Activated CD4-positive, alpha-beta T cell treated with anti-CD3 and anti-CD28 coated beads, Interleukin-2, amount 10 ng/mL, durations not matched to agents 24 days and 14 days (primary cell): ENCODE data around the gene PITPNC1. TPM values are rescaled to one million over a fixed set of nuclear protein-coding genes. Genes with fewer than 3 reads are reported as not detected.

Experiments used
- DNase-seq: peaks from one replicate; pipeline ENCODE4 v3.0.0; 2022
- H3K27ac Mint-ChIP-seq: one replicate; pipeline ENCODE4 v1.8.0; 2022; ENCODE audit warnings: mild to moderate bottlenecking, mixed read lengths
- H3K27me3 Mint-ChIP-seq: one replicate; pipeline ENCODE4 v1.8.0; 2022; ENCODE audit warnings: mixed read lengths
- H3K36me3 Mint-ChIP-seq: one replicate; pipeline ENCODE4 v1.8.0; 2022; ENCODE audit warnings: low read depth, mild to moderate bottlenecking, mixed read lengths
- H3K4me1 Mint-ChIP-seq: one replicate; pipeline ENCODE4 v1.8.0; 2021; ENCODE audit warnings: mixed read lengths
- H3K4me3 Mint-ChIP-seq: one replicate; pipeline ENCODE4 v1.8.0; 2022; ENCODE audit warnings: mild to moderate bottlenecking, moderate library complexity, mixed read lengths
- H3K9me3 Mint-ChIP-seq: one replicate; pipeline ENCODE4 v1.8.0; 2021; ENCODE audit warnings: mixed read lengths
- intact Hi-C: fragments of 100-400 bp; cut with micrococcal nuclease; formaldehyde crosslinking; loops from one replicate; pipeline ENCODE4 v1.15.1; 2023
- total RNA-seq: library from RNA; stranded (reverse); gene quantifications from 2 replicates; pipeline ENCODE4 v1.2.3, GENCODE V29; 2022

PITPNC1 gene
- total RNA-seq, 1 donor from 2014 or later: 22.3 TPM

DNA sequence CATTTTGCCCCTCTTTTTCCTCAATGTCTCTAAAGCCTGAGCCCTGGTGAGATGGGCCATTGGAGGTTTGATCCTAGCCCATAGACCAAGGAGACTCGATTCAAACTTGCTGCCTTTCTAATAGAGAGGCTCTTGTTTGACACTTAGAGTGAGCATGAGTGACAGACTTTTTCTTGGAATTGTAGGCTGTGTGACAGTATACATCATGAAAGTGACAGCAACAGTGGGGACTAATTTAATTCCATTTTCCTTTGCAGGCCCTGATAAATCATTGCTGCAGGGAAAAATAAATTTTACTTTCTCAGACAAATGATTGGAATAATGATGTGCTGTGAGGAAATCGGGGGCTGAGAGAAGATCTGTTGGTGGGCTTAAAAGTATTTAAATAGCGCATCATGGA is 171.6 kb downstream of the PITPNC1 start:
- H3K9me3 Mint-ChIP-seq: no peaks in the 10 kb centered on the region
- no peak for DNase-seq
- H3K4me3 Mint-ChIP-seq: no peak overlapping the region
- intact Hi-C loops: no loop called here
- H3K27me3 Mint-ChIP-seq: no peaks in the 10 kb centered on the region
- peaks cover 8% of the 10 kb centered on the region for H3K4me1 Mint-ChIP-seq
- H3K27ac Mint-ChIP-seq: no peak overlapping the region
- H3K36me3 Mint-ChIP-seq: peaks cover 6% of the 10 kb centered on the region

DNA sequence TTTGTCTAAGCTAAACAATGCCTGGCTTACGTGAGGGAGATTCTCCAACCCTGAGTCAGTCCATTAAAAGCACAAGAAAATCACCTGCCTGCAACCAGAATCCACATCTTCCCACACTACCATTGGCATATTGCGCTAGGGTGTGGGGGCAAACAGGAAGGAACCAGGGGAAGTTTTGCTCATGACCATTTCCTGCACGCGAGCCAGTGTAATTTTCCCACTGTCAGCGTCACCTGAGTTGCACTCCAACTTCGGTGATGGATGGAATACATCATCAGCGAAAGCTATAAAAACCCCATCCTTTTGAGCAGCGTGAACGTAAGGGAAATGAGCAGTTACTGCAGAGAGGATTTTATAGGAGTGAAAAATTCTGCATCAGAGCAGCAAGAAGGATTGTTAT is 172.7 kb downstream of the PITPNC1 start:
- peaks cover 7% of the 10 kb centered on the region for H3K4me1 Mint-ChIP-seq
- no peak for DNase-seq
- no peaks in the 10 kb centered on the region for H3K9me3 Mint-ChIP-seq
- no peaks in the 10 kb centered on the region for H3K27me3 Mint-ChIP-seq
- intact Hi-C loops: no loop called here
- H3K36me3 Mint-ChIP-seq: peaks cover 10% of the 10 kb centered on the region
- H3K27ac Mint-ChIP-seq: no peak overlapping the region
- H3K4me3 Mint-ChIP-seq: no peak overlapping the region

DNA sequence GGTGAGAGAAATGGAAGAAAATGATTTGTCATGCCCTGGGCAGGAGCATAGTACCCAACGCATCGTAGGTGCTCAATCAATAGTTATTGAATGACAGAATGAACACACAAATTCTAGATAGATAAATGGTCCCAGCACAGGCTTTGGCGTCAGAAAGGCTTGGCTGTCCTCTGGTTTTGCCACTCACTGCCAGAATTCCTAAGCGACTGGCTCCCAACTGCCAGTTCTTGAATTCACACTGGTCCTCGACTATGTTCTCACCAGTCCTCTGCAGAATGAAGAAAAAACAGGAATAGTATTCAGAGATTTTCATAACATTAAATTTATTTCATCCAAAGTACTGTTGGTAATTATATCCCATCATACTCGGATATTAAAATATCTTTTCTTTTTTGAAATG is 177.6 kb downstream of the PITPNC1 start:
- Mint-ChIP-seq H3K4me1 (peaks cover 2% of the 10 kb centered on the region), H3K9me3 (peaks cover 3% of the 10 kb centered on the region), H3K4me3 (no peak overlapping the region), H3K27ac (no peak overlapping the region), H3K27me3 (no peaks in the 10 kb centered on the region), H3K36me3 (peaks cover 28% of the 10 kb centered on the region)
- intact Hi-C loops: no loop called here
- no peak for DNase-seq

DNA sequence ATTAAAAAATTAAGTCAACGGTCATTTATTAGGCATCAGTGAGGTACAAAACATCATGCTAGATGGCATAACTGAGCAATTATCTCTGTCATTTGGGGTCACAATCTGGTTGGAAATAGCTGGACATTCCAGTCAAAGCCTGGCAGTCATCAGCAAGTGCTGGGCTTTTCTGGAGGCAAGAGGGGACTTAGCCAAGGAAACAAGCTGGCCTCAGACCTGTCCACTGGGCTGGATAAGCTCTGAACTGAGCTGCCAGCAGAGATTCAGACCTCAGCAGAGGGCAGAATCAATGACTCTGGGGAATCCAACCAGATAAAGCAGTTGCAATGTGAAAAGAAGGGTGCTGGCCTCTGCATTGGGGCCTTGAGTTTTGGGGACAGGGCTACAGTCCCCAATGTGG is 178.8 kb downstream of the PITPNC1 start:
- Mint-ChIP-seq H3K4me1 (no peaks in the 10 kb centered on the region), H3K4me3 (no peak overlapping the region), H3K27me3 (no peaks in the 10 kb centered on the region), H3K9me3 (peaks cover 3% of the 10 kb centered on the region), H3K27ac (no peak overlapping the region), H3K36me3 (peaks cover 28% of the 10 kb centered on the region)
- no peak for DNase-seq
- intact Hi-C loops: no loop called here

DNA sequence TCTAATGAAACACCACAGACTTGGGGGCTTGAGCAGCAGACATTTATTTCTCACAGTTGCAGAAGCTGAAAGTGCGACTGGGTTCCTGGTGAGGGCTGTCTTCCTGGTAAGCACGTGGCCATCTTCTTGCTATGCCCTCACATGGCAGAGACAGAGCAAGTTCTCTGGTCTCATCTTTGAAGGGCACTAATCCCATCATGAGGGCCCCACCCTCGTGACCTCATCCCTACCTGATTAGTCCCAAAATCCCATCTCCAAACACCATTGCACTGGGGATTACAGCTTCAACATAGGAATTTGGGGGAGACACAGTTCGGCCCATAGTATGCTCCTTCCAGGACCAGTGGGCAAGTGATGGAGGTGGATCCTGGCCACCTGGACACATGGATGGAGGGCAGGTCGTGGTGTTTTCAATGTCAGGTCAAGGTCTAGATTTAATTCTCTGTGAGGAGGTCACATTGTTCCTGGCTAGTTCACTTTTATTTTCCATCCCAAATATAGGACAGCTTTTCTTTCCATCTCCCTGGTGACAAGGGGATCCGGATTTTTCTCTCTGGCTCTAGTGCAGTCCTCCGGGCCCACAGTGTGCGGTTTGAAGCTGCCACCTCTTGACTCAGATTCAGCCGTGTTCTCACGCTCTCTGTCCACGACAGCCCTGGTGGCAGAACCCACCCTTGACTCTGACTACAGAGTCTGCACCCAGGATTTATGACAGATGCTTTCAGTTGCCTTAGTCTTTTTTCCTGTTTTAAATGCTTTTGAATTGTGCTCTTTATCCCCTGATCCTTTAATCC is 180.2 kb downstream of the PITPNC1 start:
- no peak for DNase-seq
- Mint-ChIP-seq H3K4me1 (no peaks in the 10 kb centered on the region), H3K27ac (no peak overlapping the region), H3K27me3 (no peaks in the 10 kb centered on the region), H3K9me3 (peaks cover 3% of the 10 kb centered on the region), H3K4me3 (no peak overlapping the region), H3K36me3 (peaks cover 27% of the 10 kb centered on the region)
- intact Hi-C loops: no loop called here

DNA sequence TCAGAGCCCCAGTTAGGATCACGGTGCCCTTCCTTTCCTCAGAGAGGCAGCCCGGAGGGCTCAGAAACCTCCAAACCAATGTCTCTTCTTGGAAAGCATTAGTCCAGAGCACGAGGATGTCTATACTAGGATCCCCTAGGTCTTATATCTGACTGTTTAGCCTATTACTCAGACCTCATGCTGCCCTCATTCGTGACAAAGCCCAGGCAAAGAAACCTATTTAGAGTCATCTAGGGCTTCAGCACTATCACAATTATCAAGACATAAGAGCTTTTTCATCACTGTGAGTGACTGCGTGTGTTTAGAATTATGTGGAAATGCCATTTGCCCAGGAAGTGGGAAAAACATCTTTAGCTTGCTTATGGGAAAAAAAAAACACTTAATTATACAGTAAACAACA is 180.8 kb downstream of the PITPNC1 start:
- Mint-ChIP-seq H3K4me1 (no peaks in the 10 kb centered on the region), H3K27ac (no peak overlapping the region), H3K4me3 (no peak overlapping the region), H3K9me3 (peaks cover 3% of the 10 kb centered on the region), H3K36me3 (peaks cover 26% of the 10 kb centered on the region), H3K27me3 (no peaks in the 10 kb centered on the region)
- no peak for DNase-seq
- intact Hi-C loops: no loop called here

DNA sequence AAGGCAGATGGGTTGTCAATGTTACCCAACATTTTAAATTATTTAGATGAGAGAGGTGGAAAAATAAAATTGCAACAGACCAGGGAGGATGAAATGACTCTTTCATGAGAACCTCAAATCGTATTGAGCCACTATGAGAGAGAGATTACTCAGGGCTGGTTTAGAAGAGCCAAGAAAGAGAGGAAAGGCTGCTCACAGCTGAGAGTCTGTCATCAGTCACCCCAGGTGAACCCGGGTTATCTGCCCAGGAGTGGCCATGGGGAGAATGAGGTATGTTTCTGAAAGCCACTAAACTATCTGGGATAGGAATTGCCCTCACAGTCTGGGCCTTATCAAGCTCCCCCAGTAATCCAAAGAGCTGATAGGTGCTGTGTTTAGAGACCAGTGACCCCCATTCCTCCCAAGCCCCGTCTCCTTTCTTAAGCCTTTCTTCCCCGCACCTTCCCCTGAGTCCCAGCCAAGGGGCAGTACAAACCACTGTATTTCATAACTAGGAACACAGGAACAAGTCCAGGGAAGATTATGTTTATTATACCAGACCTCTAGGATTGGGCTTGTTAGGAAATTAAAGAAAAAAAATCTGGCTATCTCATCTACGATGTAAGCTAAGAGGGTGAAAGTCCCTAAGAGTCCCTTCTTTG is 181.8 kb downstream of the PITPNC1 start:
- intact Hi-C loops: no loop called here
- DNase-seq: no peak
- H3K36me3 Mint-ChIP-seq: peaks cover 21% of the 10 kb centered on the region
- H3K9me3 Mint-ChIP-seq: peaks cover 3% of the 10 kb centered on the region
- H3K4me1 Mint-ChIP-seq: no peaks in the 10 kb centered on the region
- no peaks in the 10 kb centered on the region for H3K27me3 Mint-ChIP-seq
- H3K4me3 Mint-ChIP-seq: no peak overlapping the region
- no peak overlapping the region for H3K27ac Mint-ChIP-seq

DNA sequence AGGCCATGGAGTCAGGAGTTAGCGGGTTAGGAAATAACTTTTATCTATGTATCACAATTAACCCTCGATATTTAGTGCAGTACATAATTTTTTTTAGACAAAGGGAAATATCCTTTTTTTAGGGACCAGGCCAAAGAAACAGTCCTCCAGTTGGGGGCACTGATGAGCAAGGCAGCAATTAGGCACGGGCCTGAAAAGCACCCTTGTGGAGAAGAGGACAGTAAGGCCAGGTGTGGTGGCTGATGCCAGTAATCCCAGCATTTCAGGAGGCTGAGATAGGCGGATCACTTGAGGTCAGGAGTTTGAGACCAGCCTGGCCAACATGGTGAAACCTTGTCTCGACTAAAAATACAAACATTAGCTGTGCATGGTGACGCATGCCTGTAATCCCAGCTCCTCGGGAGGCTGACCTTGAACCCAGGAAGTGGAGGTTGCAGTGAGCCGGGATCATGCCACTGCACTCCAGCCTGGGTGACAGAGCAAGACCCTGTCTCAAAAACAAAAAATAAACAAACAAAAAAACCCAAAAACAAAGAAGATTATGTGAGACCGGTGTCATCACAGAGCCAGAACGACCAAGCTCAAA is 182.4 kb downstream of the PITPNC1 start:
- intact Hi-C loops: no loop called here
- Mint-ChIP-seq H3K4me3 (no peak overlapping the region), H3K36me3 (peaks cover 18% of the 10 kb centered on the region), H3K4me1 (no peaks in the 10 kb centered on the region), H3K9me3 (peaks cover 3% of the 10 kb centered on the region), H3K27me3 (no peaks in the 10 kb centered on the region), H3K27ac (no peak overlapping the region)
- DNase-seq: no peak

DNA sequence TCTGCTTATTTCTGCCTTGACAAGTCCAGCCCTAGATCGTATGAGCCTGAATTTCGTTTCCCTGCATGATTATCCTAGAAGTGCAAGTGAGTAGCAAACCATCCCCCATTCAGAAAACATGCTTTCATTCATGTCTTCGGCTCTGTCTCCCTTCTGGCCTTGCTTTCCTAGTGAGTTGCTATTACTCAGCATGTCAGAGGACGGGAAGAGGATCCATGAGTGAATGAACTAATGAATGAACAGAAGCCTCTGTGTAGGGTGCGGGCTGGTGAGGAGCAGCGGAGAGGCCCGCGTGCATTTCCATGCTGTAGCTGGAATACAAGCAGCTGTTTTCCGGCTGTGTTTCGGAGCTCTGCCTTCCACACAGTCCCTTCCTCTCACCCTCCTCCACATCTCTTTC is 184.9 kb downstream of the PITPNC1 start:
- intact Hi-C loops: no loop called here
- Mint-ChIP-seq H3K9me3 (no peaks in the 10 kb centered on the region), H3K4me3 (no peak overlapping the region), H3K27me3 (no peaks in the 10 kb centered on the region), H3K4me1 (no peaks in the 10 kb centered on the region), H3K27ac (no peak overlapping the region), H3K36me3 (peaks cover 9% of the 10 kb centered on the region)
- DNase-seq: no peak

DNA sequence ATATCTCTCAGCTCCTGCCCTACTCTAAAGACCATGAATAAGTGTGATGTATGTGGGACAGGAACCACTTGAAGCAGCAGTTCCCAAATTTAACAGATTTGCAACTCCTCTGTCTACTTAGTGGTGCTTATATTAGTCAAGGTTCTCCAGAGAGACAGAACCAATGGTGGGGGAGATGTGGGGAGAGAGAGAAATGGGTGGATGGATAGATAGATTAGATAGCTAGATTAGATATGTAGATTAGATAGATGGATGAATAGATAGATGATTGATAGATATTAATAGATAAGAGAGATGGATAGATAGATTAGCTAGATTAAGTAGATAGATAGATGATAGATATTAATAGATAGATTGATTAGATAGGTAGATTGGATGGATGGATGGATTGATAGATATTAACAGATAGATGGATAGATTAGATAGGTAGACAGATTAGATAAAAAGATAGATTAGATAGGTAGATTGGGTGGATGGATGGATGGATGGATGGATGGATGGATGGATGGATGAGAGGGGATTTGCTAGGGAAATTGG is 186.7 kb downstream of the PITPNC1 start:
- intact Hi-C loops: no loop called here
- H3K27ac Mint-ChIP-seq: no peak overlapping the region
- H3K4me1 Mint-ChIP-seq: no peaks in the 10 kb centered on the region

DNA sequence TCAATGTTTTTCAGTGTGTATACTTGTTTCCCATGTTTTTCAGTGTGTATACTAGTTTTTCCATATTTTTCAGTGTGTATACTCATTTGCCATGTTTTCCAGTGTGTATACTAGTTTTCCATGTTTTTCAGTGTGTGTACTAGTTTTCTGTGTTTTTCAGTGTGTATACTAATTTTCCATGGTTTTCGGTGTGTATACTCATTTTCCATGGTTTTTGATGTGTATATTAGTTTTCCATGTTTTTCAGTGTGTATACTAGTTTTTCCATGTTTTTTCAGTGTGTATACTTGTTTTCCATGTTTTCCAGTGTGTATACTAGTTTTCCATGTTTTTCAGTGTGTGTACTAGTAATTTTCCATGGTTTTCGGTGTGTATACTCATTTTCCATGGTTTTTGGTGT is 188.0 kb downstream of the PITPNC1 start:
- Mint-ChIP-seq H3K27me3 (no peaks in the 10 kb centered on the region), H3K36me3 (peaks cover 1% of the 10 kb centered on the region), H3K4me1 (no peaks in the 10 kb centered on the region), H3K4me3 (no peak overlapping the region), H3K27ac (no peak overlapping the region), H3K9me3 (no peaks in the 10 kb centered on the region)
- intact Hi-C loops: no loop called here
- no peak for DNase-seq

More for the DNA sequence above, 186.7 kb downstream of the PITPNC1 start:
- Mint-ChIP-seq H3K27me3 (no peaks in the 10 kb centered on the region), H3K36me3 (no peaks in the 10 kb centered on the region), H3K4me3 (no peak overlapping the region), H3K9me3 (no peaks in the 10 kb centered on the region)
- DNase-seq: no peak

DNA sequence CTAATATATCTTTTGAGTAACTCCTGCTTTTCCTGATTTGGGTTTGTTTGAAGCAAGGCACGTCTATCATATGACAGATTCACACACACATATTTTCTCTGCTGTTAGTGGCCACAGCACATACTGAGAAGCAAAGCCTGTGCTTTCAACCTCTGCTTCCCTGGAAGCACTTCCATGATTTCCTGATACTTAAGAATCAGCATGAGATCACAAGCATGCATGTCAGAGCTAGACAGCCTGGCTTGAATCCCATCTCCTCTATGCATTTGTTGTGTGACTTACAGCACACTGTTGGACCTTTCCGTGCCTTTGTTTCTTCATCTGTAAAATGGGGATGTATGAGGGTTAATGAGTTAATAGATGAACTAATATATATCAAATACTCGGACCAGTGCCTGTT is 189.6 kb downstream of the PITPNC1 start:
- DNase-seq: no peak
- intact Hi-C loops: no loop called here
- Mint-ChIP-seq H3K4me3 (no peak overlapping the region), H3K36me3 (peaks cover 1% of the 10 kb centered on the region), H3K4me1 (no peaks in the 10 kb centered on the region), H3K9me3 (no peaks in the 10 kb centered on the region), H3K27me3 (no peaks in the 10 kb centered on the region), H3K27ac (no peak overlapping the region)

DNA sequence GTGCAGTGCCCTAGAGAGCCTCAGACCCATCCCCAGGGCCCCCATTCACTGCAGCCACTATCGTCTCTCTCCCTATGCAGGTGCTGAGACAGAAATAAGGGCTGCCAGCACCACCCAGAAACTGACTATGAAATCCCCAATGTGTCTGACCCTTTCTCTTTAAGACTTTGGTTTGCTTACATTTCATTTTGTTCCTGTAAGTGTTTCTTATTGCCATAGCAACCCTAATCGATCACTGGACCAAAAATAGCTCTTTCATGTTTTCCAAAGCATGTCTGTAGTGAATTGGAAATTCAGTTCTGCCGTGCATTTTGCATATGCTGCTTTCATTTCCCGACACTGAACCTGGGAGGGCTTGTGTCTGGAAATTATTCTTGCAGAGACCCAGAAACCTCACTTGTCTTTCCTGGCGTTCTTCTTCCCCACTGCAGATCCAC is 192.0 kb downstream of the PITPNC1 start:
- H3K9me3 Mint-ChIP-seq: no peaks in the 10 kb centered on the region
- no peak overlapping the region for H3K27ac Mint-ChIP-seq
- no peak for DNase-seq
- no peak overlapping the region for H3K4me3 Mint-ChIP-seq
- no peaks in the 10 kb centered on the region for H3K27me3 Mint-ChIP-seq
- intact Hi-C loops: no loop called here
- H3K36me3 Mint-ChIP-seq: peaks cover 1% of the 10 kb centered on the region
- H3K4me1 Mint-ChIP-seq: peaks cover 4% of the 10 kb centered on the region

DNA sequence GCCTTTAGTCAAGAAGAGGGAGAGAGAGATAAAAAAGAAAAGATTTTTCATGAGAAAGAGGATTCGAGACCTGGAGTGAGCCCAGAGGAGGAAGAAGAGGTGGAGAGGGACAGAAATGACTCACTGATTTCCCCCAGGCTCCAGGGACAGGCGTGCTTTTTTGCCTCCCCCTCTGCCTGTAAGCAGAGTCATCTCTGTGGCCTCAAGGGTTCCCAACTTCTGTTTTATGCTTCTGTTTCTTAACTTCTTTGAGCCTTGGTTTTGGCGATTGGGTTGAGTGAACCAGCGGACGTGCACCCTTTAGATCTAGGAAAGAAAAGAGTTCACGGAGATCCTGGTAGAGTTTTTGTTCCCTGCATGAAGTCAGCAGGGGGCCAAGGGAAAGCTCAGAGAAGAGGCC is 192.8 kb downstream of the PITPNC1 start:
- Mint-ChIP-seq H3K9me3 (no peaks in the 10 kb centered on the region), H3K36me3 (peaks cover 1% of the 10 kb centered on the region), H3K27me3 (no peaks in the 10 kb centered on the region), H3K4me3 (no peak overlapping the region), H3K27ac (no peak overlapping the region), H3K4me1 (peaks cover 4% of the 10 kb centered on the region)
- intact Hi-C loops: no loop called here
- DNase-seq: no peak
